HAP-1 (cell line): ENCODE data around the gene TBCC.
"Not testable (repeated sequence)": the region's sequence is repeated elsewhere in the genome, so short reads cannot be mapped to it uniquely, and the experiment has no call there.

ENCODE experiments used
- DNase-seq, 2 experiments: peaks; one replicate each; pipeline ENCODE4 v3.0.0-alpha.2; 2016 to 2020; ENCODE audit warnings: low spot score in 2 of 2
- H3K27me3 ChIP-seq: fragments of 250-450 bp; sonication (Bioruptor Pico); 2 replicates; pipeline ENCODE4 v1.5.1; 2020; ENCODE audit warnings: low read depth, mild to moderate bottlenecking, moderate library complexity
- H3K36me3 ChIP-seq: fragments of 250-450 bp; sonication (Bioruptor Pico); replicated peaks from 2 replicates; pipeline ENCODE4 v1.5.1; 2020; ENCODE audit warnings: mild to moderate bottlenecking
- H3K4me1 ChIP-seq: fragments of 250-450 bp; sonication (Bioruptor Pico); 2 replicates; pipeline ENCODE4 v1.5.1; 2020; ENCODE audit warnings: mild to moderate bottlenecking
- H3K4me3 ChIP-seq: fragments of 250-450 bp; sonication (Bioruptor Pico); 2 replicates; pipeline ENCODE4 v1.5.1; 2020; ENCODE audit warnings: mild to moderate bottlenecking, moderate library complexity
- H3K9me3 ChIP-seq: fragments of 250-450 bp; sonication (Bioruptor Pico); 2 replicates; pipeline ENCODE4 v1.5.1; 2020; ENCODE audit warnings: mild to moderate bottlenecking, moderate library complexity
- in situ Hi-C: fragments of 300-500 bp; cut with MboI; formaldehyde crosslinking; loops from 3 replicates; pipeline ENCODE4 v1.14.3; 2020; ENCODE audit warnings: low sequenced_read_pairs, inconsistent platforms, mixed read lengths

Gene TBCC

DNA sequence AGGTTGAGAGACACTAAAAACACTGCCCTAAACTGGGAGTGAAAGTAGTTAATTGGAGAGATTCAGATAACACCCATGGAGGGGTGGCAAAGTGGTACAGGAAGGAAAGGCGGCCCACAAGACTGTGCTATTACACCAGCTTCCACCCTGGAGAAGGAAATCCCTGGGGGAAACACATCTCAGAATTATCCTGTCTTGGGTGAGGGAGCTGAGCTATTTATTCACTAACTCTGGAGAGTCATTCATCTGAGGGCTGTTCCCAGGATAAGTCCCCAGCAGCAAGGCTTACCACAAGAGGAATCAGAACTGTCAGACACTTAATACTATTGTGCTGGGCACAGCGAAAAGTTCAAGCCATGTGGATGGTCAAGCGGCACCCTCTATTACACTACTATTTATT, 9.9 kb downstream of the TBCC start:
- in situ Hi-C loops: loop anchor here (25.0 kb wide), 1 partner anchor 151 kb away; the partner anchor contains the start of gene RPL7L1
- no peak for DNase-seq
- Histone ChIP-seq H3K36me3 (no peaks in the 10 kb centered on the region), H3K27me3 (no peaks in the 10 kb centered on the region), H3K4me3 (no peak overlapping the region), H3K4me1 (no peaks in the 10 kb centered on the region), H3K9me3 (no peaks in the 10 kb centered on the region; the same call in 1 of the 2 replicates)

GRCh38 chr6:42733867-42734481, 11.9 kb downstream of the TBCC start:
- H3K4me3 ChIP-seq, H3K9me3 ChIP-seq, H3K36me3 ChIP-seq, H3K27me3 ChIP-seq, DNase-seq, H3K4me1 ChIP-seq: not testable (repeated sequence)
- in situ Hi-C loops: loop anchor here (25.0 kb wide), 1 partner anchor 153 kb away; the partner anchor contains the start of gene RPL7L1

DNA sequence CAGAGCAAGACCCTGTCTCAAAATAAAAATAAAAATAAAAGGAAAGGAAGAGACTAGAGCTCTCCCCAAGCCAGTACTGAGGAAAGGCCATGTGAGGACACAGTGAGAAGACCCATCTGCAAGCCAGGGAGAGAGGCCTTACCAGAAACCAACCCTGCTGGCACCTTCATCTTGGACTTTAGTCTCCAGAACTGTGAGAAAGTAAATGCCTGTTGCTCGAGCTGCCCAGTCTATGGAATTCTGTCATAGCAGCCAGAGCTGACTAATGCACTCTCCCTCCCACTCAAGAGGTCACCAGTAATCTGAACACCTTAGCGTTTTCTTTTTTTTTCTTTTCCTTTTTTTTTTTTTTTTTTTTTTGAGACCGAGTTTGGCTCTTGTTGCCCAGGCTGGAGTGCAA, 16.2 kb downstream of the TBCC start:
- no peaks in the 10 kb centered on the region; the same call in 1 of the 2 replicates for H3K9me3 ChIP-seq
- H3K4me1 ChIP-seq: peaks cover 10% of the 10 kb centered on the region
- no peak overlapping the region for H3K4me3 ChIP-seq
- no peaks in the 10 kb centered on the region for H3K27me3 ChIP-seq
- no peak for DNase-seq
- in situ Hi-C loops: loop anchor here (25.0 kb wide), 1 partner anchor 158 kb away; the partner anchor contains the start of gene RPL7L1
- no peaks in the 10 kb centered on the region for H3K36me3 ChIP-seq

DNA sequence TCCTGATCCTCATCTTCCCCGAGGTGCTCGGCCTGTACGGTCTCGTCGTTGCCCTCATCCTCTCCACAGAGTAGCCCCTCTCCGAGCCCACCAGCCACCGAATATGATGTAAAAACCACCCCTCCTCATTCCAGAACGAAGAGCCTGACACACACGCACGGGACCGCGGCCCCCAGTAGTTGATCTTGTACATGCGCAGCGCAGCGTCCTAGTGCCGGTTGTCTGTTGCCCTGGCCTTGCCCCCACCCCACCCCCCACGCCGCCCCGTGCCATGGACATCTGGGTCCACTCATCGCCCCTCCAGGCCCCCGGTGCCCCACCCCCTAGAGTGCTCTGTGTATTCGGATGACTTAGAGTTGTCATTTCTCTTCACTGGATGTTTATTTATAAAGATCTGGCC, 18.3 kb downstream of the TBCC start:
- H3K36me3 ChIP-seq: no peaks in the 10 kb centered on the region
- H3K4me1 ChIP-seq: peaks cover 10% of the 10 kb centered on the region
- no peaks in the 10 kb centered on the region; the same call in 1 of the 2 replicates for H3K9me3 ChIP-seq
- in situ Hi-C loops: loop anchor here (25.0 kb wide), 1 partner anchor 160 kb away; the partner anchor contains the start of gene RPL7L1
- no peak for DNase-seq
- H3K27me3 ChIP-seq: no peaks in the 10 kb centered on the region
- H3K4me3 ChIP-seq: no peak overlapping the region

DNA sequence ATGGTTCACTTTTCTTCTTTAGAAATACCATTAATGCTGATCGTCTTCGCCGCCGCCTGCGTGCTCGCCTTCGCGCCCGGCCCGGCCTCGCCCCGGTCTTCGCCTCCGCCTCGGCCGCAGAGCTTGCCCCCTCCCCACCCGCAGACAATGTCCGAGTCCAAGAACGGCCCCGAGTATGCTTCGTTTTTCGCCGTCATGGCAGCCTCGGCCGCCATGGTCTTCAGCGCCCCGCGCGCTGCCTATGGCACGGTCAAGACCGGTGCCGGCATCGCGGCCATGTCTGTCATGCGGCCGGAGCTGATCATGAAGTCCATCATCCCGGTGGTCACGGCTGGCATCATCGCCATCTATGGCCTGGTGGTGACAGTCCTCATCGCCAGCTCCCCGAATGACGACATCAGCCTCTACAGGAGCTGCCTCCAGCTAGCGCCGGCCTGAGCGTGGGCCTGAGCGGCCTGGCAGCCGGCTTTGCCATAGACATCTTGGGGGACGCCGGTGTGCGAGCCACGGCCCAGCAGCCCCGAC, 18.8 kb downstream of the TBCC start:
- peaks cover 10% of the 10 kb centered on the region for H3K4me1 ChIP-seq
- H3K27me3 ChIP-seq: no peaks in the 10 kb centered on the region
- no peaks in the 10 kb centered on the region; the same call in 1 of the 2 replicates for H3K9me3 ChIP-seq
- DNase-seq: no peak
- no peak overlapping the region for H3K4me3 ChIP-seq
- in situ Hi-C loops: loop anchor here (25.0 kb wide), 1 partner anchor 160 kb away; the partner anchor contains the start of gene RPL7L1
- no peaks in the 10 kb centered on the region for H3K36me3 ChIP-seq

DNA sequence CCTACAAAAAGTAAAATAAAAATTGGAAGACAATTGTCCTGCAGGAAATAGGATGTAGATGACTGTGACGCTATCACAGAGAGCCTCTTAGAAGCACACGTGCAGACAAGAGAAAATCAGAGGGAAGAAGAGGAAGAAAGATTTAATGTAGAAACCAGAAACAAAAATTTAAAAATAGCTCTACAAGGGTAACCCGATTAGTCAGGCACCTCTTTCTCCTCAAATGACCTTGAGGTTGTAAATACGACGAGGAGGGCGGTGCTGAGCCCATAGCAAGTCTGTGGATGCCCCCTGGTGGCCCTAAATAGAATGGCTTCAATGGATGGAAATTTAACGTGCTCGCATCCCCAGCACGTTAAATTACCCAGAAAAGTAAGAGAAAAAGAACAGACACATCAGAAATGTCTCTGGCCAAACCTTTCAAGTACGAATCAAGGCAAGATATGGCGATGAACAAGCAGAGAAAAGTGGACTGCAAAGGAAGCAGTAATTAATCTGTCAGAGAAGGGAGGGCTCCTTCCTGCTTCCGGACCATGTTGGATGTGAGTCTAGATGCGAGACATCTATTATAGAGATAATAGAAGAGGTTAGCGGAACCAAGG, 19.3 kb downstream of the TBCC start:
- Histone ChIP-seq H3K4me3 (no peak overlapping the region), H3K4me1 (peaks cover 10% of the 10 kb centered on the region), H3K36me3 (no peaks in the 10 kb centered on the region), H3K27me3 (no peaks in the 10 kb centered on the region), H3K9me3 (no peaks in the 10 kb centered on the region)
- DNase-seq: peak; percentile 83 to 90
- in situ Hi-C loops: loop anchor here (25.0 kb wide), 1 partner anchor 161 kb away; the partner anchor contains the start of gene RPL7L1

DNA sequence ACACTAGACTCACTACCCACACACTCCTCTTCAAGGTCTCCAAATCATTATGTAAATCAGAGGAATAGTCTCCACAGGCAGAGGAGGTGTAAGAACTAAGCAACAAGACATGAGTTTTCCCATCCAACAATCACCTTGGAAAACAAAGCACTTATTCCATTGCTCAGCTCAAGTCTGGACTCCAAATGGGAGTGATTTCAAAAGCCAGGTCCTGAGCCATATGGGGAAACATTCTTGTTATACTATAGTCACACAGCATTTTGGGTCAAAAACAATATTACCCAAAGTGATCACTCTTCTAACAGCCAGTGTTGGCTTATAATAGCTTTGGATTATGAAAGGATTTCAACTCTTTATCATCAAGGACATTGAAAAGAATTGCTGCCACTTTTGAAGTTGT, 19.9 kb downstream of the TBCC start:
- no peak for DNase-seq

DNA sequence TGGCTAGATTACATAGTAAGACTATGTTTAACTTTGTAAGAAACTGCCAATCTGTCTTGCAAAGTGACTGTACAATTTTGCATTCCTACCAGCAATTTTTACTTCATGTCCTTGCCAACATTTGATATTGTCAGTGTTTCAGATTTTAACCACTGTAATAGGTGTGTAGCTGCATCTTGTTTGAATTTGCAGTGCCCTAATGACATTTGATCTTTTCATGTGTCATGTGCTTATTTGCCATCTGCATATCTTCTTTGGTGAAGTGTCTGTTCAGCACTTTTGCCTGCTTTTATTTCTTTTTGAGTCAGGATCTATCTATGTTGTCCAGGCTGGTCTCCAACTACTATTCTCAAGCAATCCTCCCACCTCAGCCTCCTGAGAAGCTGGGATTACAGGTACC, 21.1 kb downstream of the TBCC start:
- no peaks in the 10 kb centered on the region for H3K9me3 ChIP-seq
- in situ Hi-C loops: loop anchor here (25.0 kb wide), 1 partner anchor 162 kb away; the partner anchor contains the start of gene RPL7L1
- no peak overlapping the region for H3K4me3 ChIP-seq
- H3K36me3 ChIP-seq: no peaks in the 10 kb centered on the region
- peaks cover 10% of the 10 kb centered on the region for H3K4me1 ChIP-seq
- no peak for DNase-seq
- no peaks in the 10 kb centered on the region for H3K27me3 ChIP-seq

More for the DNA sequence above, 19.9 kb downstream of the TBCC start:
- H3K4me3 ChIP-seq: no peak overlapping the region
- H3K27me3 ChIP-seq: no peaks in the 10 kb centered on the region
- in situ Hi-C loops: loop anchor here (25.0 kb wide), 1 partner anchor 161 kb away; the partner anchor contains the start of gene RPL7L1
- H3K4me1 ChIP-seq: peaks cover 10% of the 10 kb centered on the region
- no peaks in the 10 kb centered on the region for H3K36me3 ChIP-seq
- no peaks in the 10 kb centered on the region for H3K9me3 ChIP-seq

- Histone ChIP-seq H3K9me3 (no peaks in the 10 kb centered on the region), H3K4me3 (no peak within 1 kb of the TSS), H3K36me3 (no peaks in the 10 kb centered on the region), H3K4me1 (peaks cover 10% of the 10 kb centered on the region), H3K27me3 (no peaks in the 10 kb centered on the region)
- DNase-seq: no peak
- in situ Hi-C loops: no loop called here
These were observed 23.4 kb downstream of the TBCC start, which contains the start of gene PRPH2 for GRCh38 chr6:42722497-42722896. Gene PRPH2 (minus strand): TSS chr6:42722597. CDS start chr6:42722334, 263 bp downstream.

GRCh38 chr6:42720739-42721138, 25.2 kb downstream of the TBCC start:
- Histone ChIP-seq H3K9me3 (no peaks in the 10 kb centered on the region), H3K4me1 (no peaks in the 10 kb centered on the region; the same call in 1 of the 2 replicates), H3K27me3 (no peaks in the 10 kb centered on the region), H3K36me3 (no peaks in the 10 kb centered on the region), H3K4me3 (no peak overlapping the region)
- in situ Hi-C loops: no loop called here
- DNase-seq: no peak

DNA sequence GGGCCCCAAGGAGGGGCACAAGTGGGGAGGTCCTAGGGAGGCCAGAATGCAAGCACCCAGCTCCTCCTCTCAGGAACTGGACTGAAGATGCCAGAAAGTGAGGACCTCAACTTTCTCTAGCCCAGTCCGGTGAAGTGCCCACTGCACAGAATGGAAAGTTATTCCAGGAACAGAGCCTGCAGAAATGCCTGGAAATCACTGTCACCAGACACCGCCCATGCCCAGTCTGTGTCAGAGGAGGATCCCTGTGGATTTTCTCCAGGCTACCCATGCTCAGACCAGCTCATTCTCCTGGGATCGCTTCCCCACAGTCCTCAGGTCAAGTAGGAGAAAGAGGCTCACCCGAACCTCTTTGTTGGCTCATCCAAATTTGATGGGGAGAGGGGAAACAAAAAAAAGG, 30.0 kb downstream of the TBCC start:
- no peak for DNase-seq
- Histone ChIP-seq H3K36me3 (no peaks in the 10 kb centered on the region), H3K4me1 (peaks cover 6% of the 10 kb centered on the region), H3K27me3 (no peaks in the 10 kb centered on the region), H3K9me3 (peaks cover 5% of the 10 kb centered on the region; the same call in 1 of the 2 replicates), H3K4me3 (no peak overlapping the region)
- in situ Hi-C loops: loop anchor here (5.0 kb wide), 1 partner anchor 44 kb away; no protein-coding TSS in a partner anchor

DNA sequence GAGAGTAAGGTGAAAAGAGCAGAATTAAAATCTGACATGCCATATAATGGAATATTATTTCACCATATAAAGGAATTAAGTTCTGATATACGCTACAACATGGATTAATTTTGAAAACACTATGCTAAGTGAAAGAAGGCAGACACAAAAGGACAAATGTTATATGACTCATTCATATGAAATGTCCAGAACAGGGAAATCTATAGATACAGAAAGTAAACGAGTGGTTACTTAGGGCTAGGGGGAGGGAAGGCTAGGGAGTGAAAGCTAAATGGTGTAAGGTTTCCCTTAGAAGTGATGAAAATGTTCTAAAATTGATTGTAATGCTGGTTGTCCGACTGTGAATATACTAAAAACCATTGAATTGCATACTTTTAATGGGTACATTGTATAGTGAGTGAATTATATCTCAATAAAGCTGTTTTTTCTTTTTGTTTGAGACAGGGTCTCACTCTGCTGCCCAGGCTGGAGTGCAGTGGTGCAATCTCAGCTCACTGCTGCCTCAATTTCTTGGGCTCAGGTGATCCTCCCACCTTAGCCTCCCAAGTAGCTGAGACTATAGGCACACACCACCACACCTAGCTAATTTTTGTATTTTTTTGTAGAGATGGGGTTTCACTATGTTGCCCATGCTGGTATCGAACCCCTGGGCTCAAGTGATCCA, 31.7 kb downstream of the TBCC start:
- no peaks in the 10 kb centered on the region for H3K36me3 ChIP-seq
- no peak overlapping the region for H3K4me3 ChIP-seq
- H3K27me3 ChIP-seq: no peaks in the 10 kb centered on the region
- peaks cover 9% of the 10 kb centered on the region for H3K4me1 ChIP-seq
- peaks cover 5% of the 10 kb centered on the region; the same call in 1 of the 2 replicates for H3K9me3 ChIP-seq
- DNase-seq: peak in 1 of 2 experiments; percentile 36
- in situ Hi-C loops: no loop called here

DNA sequence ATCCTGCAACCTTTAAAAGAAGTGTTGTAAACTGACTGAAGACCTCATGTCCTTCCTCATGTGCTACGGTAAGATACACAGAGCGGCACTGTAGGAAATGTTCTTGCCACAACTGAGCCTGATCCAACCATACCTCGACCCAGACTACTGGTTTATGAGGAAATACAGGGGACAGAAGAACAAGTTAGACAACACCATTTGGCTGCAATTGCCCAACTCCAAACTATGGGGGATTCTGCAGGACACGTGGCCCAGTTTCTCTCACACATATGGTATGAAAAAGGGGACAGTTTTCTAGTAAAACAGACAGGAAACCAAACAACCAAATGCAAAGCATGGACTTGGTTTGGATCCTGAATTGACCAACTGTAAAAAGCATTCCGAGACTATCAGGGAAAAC, 34.0 kb downstream of the TBCC start:
- Histone ChIP-seq H3K4me1 (peaks cover 9% of the 10 kb centered on the region), H3K9me3 (peaks cover 5% of the 10 kb centered on the region; the same call in 1 of the 2 replicates), H3K36me3 (no peaks in the 10 kb centered on the region), H3K4me3 (no peak overlapping the region), H3K27me3 (no peaks in the 10 kb centered on the region)
- in situ Hi-C loops: no loop called here
- DNase-seq: no peak
